ENCODE data around the gene FBXO40. TPM values are rescaled to one million over a fixed set of nuclear protein-coding genes. Genes with fewer than 3 reads are reported as not detected.

The FBXO40 gene
- total and polyA plus RNA-seq, 9 of the 15 experiments (the other 6 are each of a cell fraction or from before 2014, with no cell fraction given), result 0.01 to 0.05 (median 0.04) TPM; not detected in 3

- DNase-seq (ENCODE audit: extremely low read depth in 1 of 4, low spot score in 3 of 4), result no peak
- Histone ChIP-seq H3K4me3 (no peak overlapping the region), H3K9me1 (ENCODE audit: control insufficient read depth, insufficient read depth, low read length) (no peaks in the 10 kb centered on the region), H3K27ac (ENCODE audit: extremely low read depth, low read depth, low read length) (no peak overlapping the region), H3K36me3 (ENCODE audit: control insufficient read depth, insufficient read depth, low read length) (no peaks in the 10 kb centered on the region), H3K4me2 (ENCODE audit: insufficient read depth, low read length) (no peak overlapping the region), H3K27me3 (ENCODE audit: control insufficient read depth in 2 of 2, insufficient read depth in 2 of 2, low read length in 2 of 2) (peaks cover 11 to 29% of the 10 kb centered on the region in 2 experiments), H3K9ac (ENCODE audit: insufficient read depth in 1 of 2, low read depth in 2 of 2, low read length in 2 of 2) (no peak overlapping the region), H3K9me3 (replicated peaks; ENCODE audit: control insufficient read depth, insufficient read depth, low read depth, low read length) (no peaks in the 10 kb centered on the region), H2AFZ (ENCODE audit: low read depth, low read length) (no peak overlapping the region), H3K79me2 (ENCODE audit: control insufficient read depth, insufficient read depth, low read length) (no peaks in the 10 kb centered on the region), H4K20me1 (replicated peaks; ENCODE audit: control insufficient read depth, insufficient read depth, low read length) (no peaks in the 10 kb centered on the region), H3K4me1 (replicated peaks in 1 of 2; ENCODE audit: control insufficient read depth in 2 of 2, insufficient read depth in 2 of 2, low read length in 2 of 2) (no peaks in the 10 kb centered on the region; a peak in 1 of 5 replicates)
- BruUV-seq (replicated peaks), result no TSS peak
- ChIA-PET CTCF (ENCODE audit: low intra/inter-chr PET ratio) (no interaction called here), POLR2A (no interaction called here)
- in situ Hi-C loops (cut with MboI) (no loop called here), intact Hi-C loops (cut with micrococcal nuclease) (no loop called here)
- no peak for ATAC-seq
- TF ChIP-seq E2F8 (IDR thresholded peaks at IDR 0.05; ENCODE audit: low read depth, partially characterized antibody) (no peak), JUND (IDR thresholded peaks at IDR 0.05; ENCODE audit: borderline replicate concordance, low read depth, low read length) (no peak), JUND (tag; IDR thresholded peaks at IDR 0.05; ENCODE audit: borderline replicate concordance, low read depth, low read length) (no peak)
- 8% methylated on average over 2 of the region's 2 CpGs for WGBS (ENCODE audit: insufficient coverage, low coverage, missing lambda C conversion rate)
- FAIRE-seq, result no peak
Measured at GRCh38 chr3:121619691-121620090, 26.5 kb downstream of the FBXO40 start.
